PC-9 (cell line): ENCODE measurements around the gene DDX3X.

Experiments
- CTCF ChIP-seq: fragments of 200-600 bp; sonication (generic); conservative IDR thresholded peaks from 2 replicates; pipeline ENCODE4 v1.6.1; 2017; ENCODE audit warnings: mixed run types, antibody characterized with exemption, mild to moderate bottlenecking, moderate library complexity
- EZH2 ChIP-seq: fragments of 200-600 bp; sonication (generic); IDR thresholded peaks from 2 replicates; pipeline ENCODE4 v1.8.0; 2017; ENCODE audit warnings: antibody characterized with exemption, low read depth

DNA sequence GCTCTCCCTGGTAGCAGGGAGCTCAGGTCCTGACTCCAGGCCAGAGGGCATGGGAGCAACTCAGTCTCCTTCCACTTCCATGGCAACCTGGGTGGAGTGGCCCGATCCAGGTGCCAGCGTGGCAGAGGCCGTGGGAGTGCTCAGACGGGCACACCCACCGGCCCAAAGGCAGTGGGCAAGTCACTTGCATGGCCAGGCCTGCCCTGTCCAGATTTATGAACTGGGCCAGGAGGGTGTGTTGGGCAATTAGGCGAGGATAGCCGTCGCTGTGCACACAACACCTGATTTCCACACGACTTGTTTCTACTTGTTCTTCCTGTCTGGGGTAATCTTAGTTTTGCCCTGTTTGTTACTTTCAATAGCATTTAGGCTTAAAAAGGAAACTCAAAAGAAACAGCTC lies 57.6 kb downstream of the DDX3X start:
- TF ChIP-seq CTCF (no peak), EZH2 (no peak)
